Measurements from ENCODE around the gene MPPED2.

The MPPED2 gene

GRCh38 chr11:30580573-30580972 is 5.6 kb downstream of the MPPED2 start:
- Histone ChIP-seq H3K9ac (ENCODE audit: low read length in 5 of 5) (no peak overlapping the region), H3K4me3 (ENCODE audit: low read depth in 1 of 5, low read length in 5 of 5) (no peak overlapping the region), H3K27ac (ENCODE audit: low read depth, low read length) (no peak overlapping the region), H3K27me3 (ENCODE audit: control insufficient read depth in 5 of 5, insufficient read depth in 4 of 5, low read length in 5 of 5) (peaks cover 0 to 3% (median 0%) of the 10 kb centered on the region in 5 donors), H3K4me1 (ENCODE audit: control insufficient read depth in 5 of 5, insufficient read depth in 5 of 5, low read length in 5 of 5) (peaks cover 0 to 20% (median 16%) of the 10 kb centered on the region in 5 donors), H3K36me3 (ENCODE audit: control insufficient read depth in 5 of 5, insufficient read depth in 5 of 5, low read length in 5 of 5) (peaks cover 0 to 3% (median 0%) of the 10 kb centered on the region in 5 donors), H3K9me3 (ENCODE audit: control insufficient read depth in 5 of 5, low read length in 5 of 5) (no peaks in the 10 kb centered on the region)

- no peak overlapping the region for H3K27ac ChIP-seq (ENCODE audit: low read depth, low read length)
- H3K4me1 ChIP-seq (ENCODE audit: control insufficient read depth in 5 of 5, insufficient read depth in 5 of 5, low read length in 5 of 5): peaks cover 0 to 11% (median 10%) of the 10 kb centered on the region in 5 donors
- no peaks in the 10 kb centered on the region for H3K9me3 ChIP-seq (ENCODE audit: control insufficient read depth in 5 of 5, low read length in 5 of 5)
- no peak overlapping the region for H3K9ac ChIP-seq (ENCODE audit: low read length in 5 of 5)
- H3K4me3 ChIP-seq (ENCODE audit: low read depth in 1 of 5, low read length in 5 of 5): no peak overlapping the region
- peaks cover 0 to 3% (median 0%) of the 10 kb centered on the region in 5 donors for H3K36me3 ChIP-seq (ENCODE audit: control insufficient read depth in 5 of 5, insufficient read depth in 5 of 5, low read length in 5 of 5)
- peaks cover 0 to 3% (median 0%) of the 10 kb centered on the region in 5 donors for H3K27me3 ChIP-seq (ENCODE audit: control insufficient read depth in 5 of 5, insufficient read depth in 4 of 5, low read length in 5 of 5)
Measured at GRCh38 chr11:30579415-30580175, 6.6 kb downstream of the MPPED2 start.

GRCh38 chr11:30578406-30578805 is 7.7 kb downstream of the MPPED2 start:
- Histone ChIP-seq H3K4me1 (ENCODE audit: control insufficient read depth in 5 of 5, insufficient read depth in 5 of 5, low read length in 5 of 5) (no peaks in the 10 kb centered on the region), H3K9me3 (ENCODE audit: control insufficient read depth in 5 of 5, low read length in 5 of 5) (no peaks in the 10 kb centered on the region), H3K9ac (ENCODE audit: low read length in 5 of 5) (no peak overlapping the region), H3K36me3 (ENCODE audit: control insufficient read depth in 5 of 5, insufficient read depth in 5 of 5, low read length in 5 of 5) (peaks cover 0 to 3% (median 0%) of the 10 kb centered on the region in 5 donors), H3K4me3 (ENCODE audit: low read depth in 1 of 5, low read length in 5 of 5) (no peak overlapping the region), H3K27me3 (ENCODE audit: control insufficient read depth in 5 of 5, insufficient read depth in 4 of 5, low read length in 5 of 5) (no peaks in the 10 kb centered on the region), H3K27ac (ENCODE audit: low read depth, low read length) (no peak overlapping the region)

GRCh38 chr11:30573951-30574350 is 12.2 kb downstream of the MPPED2 start:
- no peaks in the 10 kb centered on the region for H3K36me3 ChIP-seq (ENCODE audit: control insufficient read depth in 5 of 5, insufficient read depth in 5 of 5, low read length in 5 of 5)
- no peak overlapping the region for H3K4me3 ChIP-seq (ENCODE audit: low read depth in 1 of 5, low read length in 5 of 5)
- H3K27ac ChIP-seq (ENCODE audit: low read depth, low read length): no peak overlapping the region
- no peaks in the 10 kb centered on the region for H3K9me3 ChIP-seq (ENCODE audit: control insufficient read depth in 5 of 5, low read length in 5 of 5)
- H3K9ac ChIP-seq (ENCODE audit: low read length in 5 of 5): no peak overlapping the region
- H3K4me1 ChIP-seq (ENCODE audit: control insufficient read depth in 5 of 5, insufficient read depth in 5 of 5, low read length in 5 of 5): no peaks in the 10 kb centered on the region
- H3K27me3 ChIP-seq (ENCODE audit: control insufficient read depth in 5 of 5, insufficient read depth in 4 of 5, low read length in 5 of 5): no peaks in the 10 kb centered on the region

GRCh38 chr11:30568931-30569330 is 17.2 kb downstream of the MPPED2 start:
- Histone ChIP-seq H3K27me3 (ENCODE audit: control insufficient read depth in 5 of 5, insufficient read depth in 4 of 5, low read length in 5 of 5) (no peaks in the 10 kb centered on the region), H3K4me3 (ENCODE audit: low read depth in 1 of 5, low read length in 5 of 5) (no peak overlapping the region), H3K4me1 (ENCODE audit: control insufficient read depth in 5 of 5, insufficient read depth in 5 of 5, low read length in 5 of 5) (peaks cover 0 to 6% (median 0%) of the 10 kb centered on the region in 5 donors), H3K9ac (ENCODE audit: low read length in 5 of 5) (no peak overlapping the region), H3K36me3 (ENCODE audit: control insufficient read depth in 5 of 5, insufficient read depth in 5 of 5, low read length in 5 of 5) (no peaks in the 10 kb centered on the region), H3K27ac (ENCODE audit: low read depth, low read length) (no peak overlapping the region), H3K9me3 (ENCODE audit: control insufficient read depth in 5 of 5, low read length in 5 of 5) (no peaks in the 10 kb centered on the region)

- H3K4me1 ChIP-seq (ENCODE audit: control insufficient read depth in 5 of 5, insufficient read depth in 5 of 5, low read length in 5 of 5): peaks cover 0 to 6% (median 0%) of the 10 kb centered on the region in 5 donors
- no peak overlapping the region for H3K27ac ChIP-seq (ENCODE audit: low read depth, low read length)
- no peak overlapping the region for H3K4me3 ChIP-seq (ENCODE audit: low read depth in 1 of 5, low read length in 5 of 5)
- no peak overlapping the region for H3K9ac ChIP-seq (ENCODE audit: low read length in 5 of 5)
- no peaks in the 10 kb centered on the region for H3K36me3 ChIP-seq (ENCODE audit: control insufficient read depth in 5 of 5, insufficient read depth in 5 of 5, low read length in 5 of 5)
- no peaks in the 10 kb centered on the region for H3K27me3 ChIP-seq (ENCODE audit: control insufficient read depth in 5 of 5, insufficient read depth in 4 of 5, low read length in 5 of 5)
- H3K9me3 ChIP-seq (ENCODE audit: control insufficient read depth in 5 of 5, low read length in 5 of 5): no peaks in the 10 kb centered on the region
Measured at GRCh38 chr11:30567644-30568043, 18.5 kb downstream of the MPPED2 start.

- H3K9me3 ChIP-seq (ENCODE audit: control insufficient read depth in 5 of 5, low read length in 5 of 5): no peaks in the 10 kb centered on the region
- H3K4me1 ChIP-seq (ENCODE audit: control insufficient read depth in 5 of 5, insufficient read depth in 5 of 5, low read length in 5 of 5): peaks cover 0 to 6% (median 0%) of the 10 kb centered on the region in 5 donors
- no peaks in the 10 kb centered on the region for H3K27me3 ChIP-seq (ENCODE audit: control insufficient read depth in 5 of 5, insufficient read depth in 4 of 5, low read length in 5 of 5)
- H3K27ac ChIP-seq (ENCODE audit: low read depth, low read length): no peak overlapping the region
- H3K36me3 ChIP-seq (ENCODE audit: control insufficient read depth in 5 of 5, insufficient read depth in 5 of 5, low read length in 5 of 5): no peaks in the 10 kb centered on the region
- no peak overlapping the region for H3K9ac ChIP-seq (ENCODE audit: low read length in 5 of 5)
- H3K4me3 ChIP-seq (ENCODE audit: low read depth in 1 of 5, low read length in 5 of 5): no peak overlapping the region
Measured at GRCh38 chr11:30567120-30567519, 19.0 kb downstream of the MPPED2 start.

GRCh38 chr11:30566482-30566881 is 19.7 kb downstream of the MPPED2 start:
- no peak overlapping the region for H3K4me3 ChIP-seq (ENCODE audit: low read depth in 1 of 5, low read length in 5 of 5)
- no peaks in the 10 kb centered on the region for H3K9me3 ChIP-seq (ENCODE audit: control insufficient read depth in 5 of 5, low read length in 5 of 5)
- no peaks in the 10 kb centered on the region for H3K36me3 ChIP-seq (ENCODE audit: control insufficient read depth in 5 of 5, insufficient read depth in 5 of 5, low read length in 5 of 5)
- H3K9ac ChIP-seq (ENCODE audit: low read length in 5 of 5): no peak overlapping the region
- peaks cover 0 to 6% (median 0%) of the 10 kb centered on the region in 5 donors for H3K4me1 ChIP-seq (ENCODE audit: control insufficient read depth in 5 of 5, insufficient read depth in 5 of 5, low read length in 5 of 5)
- H3K27ac ChIP-seq (ENCODE audit: low read depth, low read length): no peak overlapping the region
- no peaks in the 10 kb centered on the region for H3K27me3 ChIP-seq (ENCODE audit: control insufficient read depth in 5 of 5, insufficient read depth in 4 of 5, low read length in 5 of 5)

GRCh38 chr11:30565027-30565426 is 21.1 kb downstream of the MPPED2 start:
- H3K9me3 ChIP-seq (ENCODE audit: control insufficient read depth in 5 of 5, low read length in 5 of 5): no peaks in the 10 kb centered on the region
- no peaks in the 10 kb centered on the region for H3K36me3 ChIP-seq (ENCODE audit: control insufficient read depth in 5 of 5, insufficient read depth in 5 of 5, low read length in 5 of 5)
- no peak overlapping the region for H3K27ac ChIP-seq (ENCODE audit: low read depth, low read length)
- H3K27me3 ChIP-seq (ENCODE audit: control insufficient read depth in 5 of 5, insufficient read depth in 4 of 5, low read length in 5 of 5): no peaks in the 10 kb centered on the region
- no peak overlapping the region for H3K9ac ChIP-seq (ENCODE audit: low read length in 5 of 5)
- H3K4me3 ChIP-seq (ENCODE audit: low read depth in 1 of 5, low read length in 5 of 5): no peak overlapping the region
- peaks cover 0 to 6% (median 0%) of the 10 kb centered on the region in 5 donors for H3K4me1 ChIP-seq (ENCODE audit: control insufficient read depth in 5 of 5, insufficient read depth in 5 of 5, low read length in 5 of 5)

GRCh38 chr11:30561691-30562415 is 24.3 kb downstream of the MPPED2 start:
- no peak overlapping the region for H3K27ac ChIP-seq (ENCODE audit: low read depth, low read length)
- H3K4me3 ChIP-seq (ENCODE audit: low read depth in 1 of 5, low read length in 5 of 5): no peak overlapping the region
- H3K4me1 ChIP-seq (ENCODE audit: control insufficient read depth in 5 of 5, insufficient read depth in 5 of 5, low read length in 5 of 5): peaks cover 0 to 6% (median 0%) of the 10 kb centered on the region in 5 donors
- H3K36me3 ChIP-seq (ENCODE audit: control insufficient read depth in 5 of 5, insufficient read depth in 5 of 5, low read length in 5 of 5): no peaks in the 10 kb centered on the region
- no peaks in the 10 kb centered on the region for H3K27me3 ChIP-seq (ENCODE audit: control insufficient read depth in 5 of 5, insufficient read depth in 4 of 5, low read length in 5 of 5)
- H3K9me3 ChIP-seq (ENCODE audit: control insufficient read depth in 5 of 5, low read length in 5 of 5): no peaks in the 10 kb centered on the region
- H3K9ac ChIP-seq (ENCODE audit: low read length in 5 of 5): no peak overlapping the region

All from subcutaneous abdominal adipose tissue (tissue), 5 donors.